ENCODE measurements around the gene PAPSS2. TPM values are rescaled to one million over a fixed set of nuclear protein-coding genes. Genes with fewer than 3 reads are reported as not detected.

PAPSS2 gene
- total and polyA plus RNA-seq, 12 donors = 55.0 to 775 (median 243) TPM

GRCh38 chr10:87684001-87684638 lies 24.4 kb downstream of the PAPSS2 start:
- H3K27me3 ChIP-seq = no peaks in the 10 kb centered on the region

GRCh38 chr10:87685832-87686574 lies 26.3 kb downstream of the PAPSS2 start:
- peak overlapping the region in 4 of 5 donors; percentile 33 to 69 (median 50) for H3K27ac ChIP-seq
- peaks cover 10 to 18% of the 10 kb centered on the region in 2 donors for H3K4me1 ChIP-seq (replicated peaks in 1 of 2)
- H3K27me3 ChIP-seq = no peaks in the 10 kb centered on the region
- H3K9me3 ChIP-seq (replicated peaks in 1 of 3) = no peaks in the 10 kb centered on the region
- peak in 1 of 7 donors; percentile 19 for DNase-seq
- no peaks in the 10 kb centered on the region for H3K36me3 ChIP-seq (replicated peaks in 1 of 2)
- intact Hi-C loops (cut with DNase I) = no loop called here
- no peak overlapping the region for H3K4me3 ChIP-seq
- WGBS, 4 donors = 49 to 62% (median 53%) methylated on average over 5 of the region's 5 CpGs
- TF ChIP-seq POLR2A (IDR thresholded peaks at IDR 0.05) (no peak), CTCF (IDR thresholded peaks at IDR 0.05) (no peak)

More at GRCh38 chr10:87684001-87684638, 24.4 kb downstream of the PAPSS2 start:
- TF ChIP-seq POLR2A (IDR thresholded peaks at IDR 0.05) = no peak
- no peak for TF ChIP-seq CTCF (IDR thresholded peaks at IDR 0.05)
- no peaks in the 10 kb centered on the region for H3K36me3 ChIP-seq (replicated peaks in 1 of 2)
- DNase-seq = no peak
- H3K27ac ChIP-seq = no peak overlapping the region
- intact Hi-C loops (cut with DNase I) = no loop called here
- peaks cover 10 to 18% of the 10 kb centered on the region in 2 donors for H3K4me1 ChIP-seq (replicated peaks in 1 of 2)
- H3K4me3 ChIP-seq = no peak overlapping the region
- 83 to 95% (median 90%) methylated on average over 7 of the region's 7 CpGs for WGBS, 4 donors
- no peaks in the 10 kb centered on the region for H3K9me3 ChIP-seq (replicated peaks in 1 of 3)

GRCh38 chr10:87691506-87692070 lies 31.9 kb downstream of the PAPSS2 start:
- Histone ChIP-seq H3K4me1 (replicated peaks in 1 of 2) (peaks cover 0 to 3% of the 10 kb centered on the region in 2 donors), H3K27ac (no peak overlapping the region), H3K4me3 (no peak overlapping the region), H3K27me3 (no peaks in the 10 kb centered on the region), H3K36me3 (replicated peaks in 1 of 2) (no peaks in the 10 kb centered on the region), H3K9me3 (replicated peaks in 1 of 3) (no peaks in the 10 kb centered on the region)
- intact Hi-C loops (cut with DNase I) = no loop called here
- TF ChIP-seq CTCF (IDR thresholded peaks at IDR 0.05) (no peak), POLR2A (IDR thresholded peaks at IDR 0.05) (no peak)
- DNase-seq = no peak
- 70 to 82% (median 76%) methylated on average over 3 of the region's 3 CpGs for WGBS, 4 donors

GRCh38 chr10:87692956-87693484 lies 33.3 kb downstream of the PAPSS2 start:
- WGBS, 4 donors = 89 to 97% (median 94%) methylated on average over 3 of the region's 3 CpGs
- H3K27me3 ChIP-seq = no peaks in the 10 kb centered on the region
- H3K4me3 ChIP-seq = no peak overlapping the region
- H3K4me1 ChIP-seq (replicated peaks in 1 of 2) = peaks cover 6% of the 10 kb centered on the region in 2 donors
- DNase-seq = no peak
- TF ChIP-seq CTCF (IDR thresholded peaks at IDR 0.05) = no peak
- TF ChIP-seq POLR2A (IDR thresholded peaks at IDR 0.05) = no peak
- peak overlapping the region in 1 of 5 donors; percentile 0 for H3K27ac ChIP-seq
- H3K36me3 ChIP-seq (replicated peaks in 1 of 2) = no peaks in the 10 kb centered on the region
- no peaks in the 10 kb centered on the region for H3K9me3 ChIP-seq (replicated peaks in 1 of 3)
- intact Hi-C loops (cut with DNase I) = no loop called here
